ENCODE results near the gene DRICH1. TPM values are rescaled to one million over a fixed set of nuclear protein-coding genes. Genes with fewer than 3 reads are reported as not detected.

DRICH1 gene
- total RNA-seq, 3 donors from 2014 or later, result 0.65 to 1.9 (median 0.85) TPM

DNA sequence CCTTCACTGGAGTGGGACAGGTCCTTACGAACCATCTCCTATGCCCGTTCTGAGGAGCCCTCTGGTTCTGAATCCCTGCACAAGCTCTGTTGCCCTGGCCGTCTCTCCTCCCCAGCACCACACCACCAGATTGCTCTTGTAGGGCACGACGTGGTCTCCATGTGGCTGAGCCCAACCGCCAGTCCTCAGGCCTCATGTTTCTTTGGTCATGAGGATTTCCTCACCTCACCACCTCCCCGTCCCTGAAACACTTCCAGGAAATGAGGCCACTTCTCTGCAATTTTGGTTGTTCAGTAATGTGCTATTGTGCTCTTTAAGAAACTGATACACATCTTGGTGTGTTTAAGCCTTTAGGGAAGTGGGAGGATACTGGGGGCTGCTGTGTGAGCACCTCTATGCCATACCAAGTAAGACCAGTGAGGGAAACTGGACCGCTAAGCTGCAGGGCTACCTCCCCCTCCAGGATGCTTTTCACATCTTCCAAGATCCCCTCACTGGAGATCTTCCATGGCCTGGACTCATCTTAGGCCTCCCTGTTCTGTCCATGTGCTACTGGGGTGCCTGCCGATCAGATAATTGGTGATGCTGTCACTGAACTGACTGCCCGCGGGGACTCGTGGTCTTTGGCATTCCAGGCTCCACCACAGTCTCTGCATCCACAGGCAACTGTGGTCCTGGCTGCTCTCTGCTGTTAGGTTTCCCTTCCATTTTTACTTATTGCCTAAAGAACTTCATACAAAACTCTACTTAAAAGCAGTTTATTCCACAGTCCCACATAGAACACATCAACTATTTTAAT, 21.9 kb downstream of the DRICH1 start:
- Histone ChIP-seq H3K36me3 (ENCODE audit: low read depth) (no peaks in the 10 kb centered on the region), H3K9me3 (no peaks in the 10 kb centered on the region), H3K4me1 (ENCODE audit: low read depth) (no peaks in the 10 kb centered on the region), H3K4me3 (no peak overlapping the region)
- no peak for ATAC-seq
- intact Hi-C loops (cut with DNase I, micrococcal nuclease), result no loop called here
- DNase-seq, result no peak
- TF ChIP-seq CTCF (IDR thresholded peaks at IDR 0.05), result no peak

- TF ChIP-seq CTCF (IDR thresholded peaks at IDR 0.05), result no peak
- H3K36me3 ChIP-seq (ENCODE audit: low read depth), result no peaks in the 10 kb centered on the region
- H3K4me1 ChIP-seq (ENCODE audit: low read depth), result no peaks in the 10 kb centered on the region
- ATAC-seq (no peak), DNase-seq (no peak)
- H3K4me3 ChIP-seq, result no peak overlapping the region
- intact Hi-C loops (cut with DNase I, micrococcal nuclease), result no loop called here
- H3K9me3 ChIP-seq, result no peaks in the 10 kb centered on the region
Observed at GRCh38 chr22:23608583-23608982, 23.5 kb downstream of the DRICH1 start.

GRCh38 chr22:23606204-23607131, 25.7 kb downstream of the DRICH1 start:
- no peak overlapping the region for H3K4me3 ChIP-seq
- ATAC-seq (no peak), DNase-seq (no peak)
- no peak for TF ChIP-seq CTCF (IDR thresholded peaks at IDR 0.05)
- intact Hi-C loops (cut with DNase I, micrococcal nuclease), result no loop called here
- H3K36me3 ChIP-seq (ENCODE audit: low read depth), result no peaks in the 10 kb centered on the region
- no peaks in the 10 kb centered on the region for H3K4me1 ChIP-seq (ENCODE audit: low read depth)
- H3K9me3 ChIP-seq, result no peaks in the 10 kb centered on the region

DNA sequence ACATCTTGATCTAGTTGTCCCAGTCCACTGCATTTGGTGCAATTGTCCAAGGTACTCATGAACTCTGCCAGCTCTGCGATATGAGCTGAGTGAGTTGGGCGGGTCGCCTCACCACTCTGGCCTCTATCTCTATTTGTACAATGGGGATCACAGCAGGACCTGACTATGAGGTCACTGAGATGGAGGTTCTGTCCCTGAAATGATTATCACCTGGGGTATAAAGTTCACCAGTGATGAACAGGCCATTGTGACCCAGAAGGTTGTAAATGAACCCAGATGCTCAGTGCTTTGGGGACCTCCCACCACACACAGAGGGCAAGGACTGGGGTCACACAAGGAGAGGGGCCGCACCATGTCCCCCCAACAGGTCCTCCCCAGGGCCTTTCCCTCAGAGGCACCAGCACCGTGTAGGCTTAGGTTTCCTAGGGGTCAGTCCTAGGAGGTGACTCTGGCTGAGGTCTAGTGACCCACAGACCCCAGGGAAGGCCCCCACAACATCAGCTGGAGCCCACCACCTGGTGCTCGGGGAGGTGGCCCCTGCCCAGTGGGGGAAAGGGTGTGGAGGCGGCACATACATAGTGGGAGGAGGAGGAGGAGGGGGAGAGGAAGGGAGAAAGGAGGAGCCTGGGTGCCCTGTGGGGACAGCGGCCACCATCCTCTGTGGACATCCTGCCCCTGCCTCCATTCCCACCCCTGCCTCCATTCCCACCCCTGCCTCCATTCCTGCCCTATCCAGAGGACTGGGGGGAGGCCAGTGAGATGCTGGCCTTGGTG, 27.0 kb downstream of the DRICH1 start:
- no peaks in the 10 kb centered on the region for H3K36me3 ChIP-seq (ENCODE audit: low read depth)
- TF ChIP-seq CTCF (IDR thresholded peaks at IDR 0.05), result no peak
- H3K4me1 ChIP-seq (ENCODE audit: low read depth), result no peaks in the 10 kb centered on the region
- no peak overlapping the region for H3K4me3 ChIP-seq
- no peak for ATAC-seq
- DNase-seq, result no peak
- H3K9me3 ChIP-seq, result no peaks in the 10 kb centered on the region
- intact Hi-C loops (cut with DNase I, micrococcal nuclease), result no loop called here

DNA sequence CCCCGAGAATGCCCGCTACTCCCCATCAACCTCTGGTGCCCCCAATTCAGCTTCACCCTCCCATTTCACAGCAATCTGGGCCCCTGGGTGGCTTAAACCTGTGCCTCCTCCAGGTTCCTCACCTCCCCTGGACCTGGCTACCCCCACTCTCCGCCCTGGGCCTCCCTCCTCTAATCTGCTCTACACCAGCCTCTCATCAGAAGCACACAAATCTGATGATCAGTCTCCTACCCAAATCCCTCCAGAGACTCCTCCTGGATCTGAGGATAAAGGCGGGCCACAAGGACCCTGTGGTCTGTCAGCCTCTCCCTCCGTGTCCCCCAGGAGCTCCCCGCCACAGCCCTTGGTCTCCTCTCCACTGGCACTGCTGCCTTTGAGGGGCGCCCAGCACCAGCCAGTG, 28.9 kb downstream of the DRICH1 start:
- H3K9me3 ChIP-seq, result no peaks in the 10 kb centered on the region
- DNase-seq (no peak), ATAC-seq (no peak)

More for the DNA sequence above, 28.9 kb downstream of the DRICH1 start:
- Histone ChIP-seq H3K4me3 (no peak overlapping the region), H3K4me1 (ENCODE audit: low read depth) (no peaks in the 10 kb centered on the region), H3K36me3 (ENCODE audit: low read depth) (no peaks in the 10 kb centered on the region)
- intact Hi-C loops (cut with DNase I, micrococcal nuclease), result no loop called here
- no peak for TF ChIP-seq CTCF (IDR thresholded peaks at IDR 0.05)
